Amniotic epithelial cell (primary cell): Measurements from ENCODE around the gene RNF214.
A peak's percentile ranks its signal among the peaks of the same experiment; 100 is the strongest.

Experiments
- DNase-seq: peaks from one replicate; pipeline ENCODE4 v3.0.0-alpha.2; 2010; ENCODE audit warnings: low read depth

Gene RNF214

GRCh38 chr11:117282956-117283355 is 50.5 kb downstream of the RNF214 start:
- DNase-seq: no peak

- no peak for DNase-seq
Observed at GRCh38 chr11:117284053-117284452, 51.6 kb downstream of the RNF214 start.

GRCh38 chr11:117286588-117286987 is 54.1 kb downstream of the RNF214 start:
- DNase-seq: no peak

- no peak for DNase-seq
Observed at GRCh38 chr11:117287668-117288067, 55.2 kb downstream of the RNF214 start.

GRCh38 chr11:117289795-117290194 is 57.3 kb downstream of the RNF214 start:
- DNase-seq: no peak

- no peak for DNase-seq
Observed at GRCh38 chr11:117290809-117291396, 58.4 kb downstream of the RNF214 start, which contains the start of gene BACE1-AS. Gene BACE1-AS (plus strand): TSS chr11:117291346.

- no peak for DNase-seq
Observed at GRCh38 chr11:117292616-117293015, 60.1 kb downstream of the RNF214 start.

GRCh38 chr11:117295438-117296137 is 63.1 kb downstream of the RNF214 start:
- no peak for DNase-seq

- DNase-seq: no peak
Observed at GRCh38 chr11:117296881-117297280, 64.4 kb downstream of the RNF214 start.

- DNase-seq: peak; percentile 55
Observed at GRCh38 chr11:117298195-117298594, 65.7 kb downstream of the RNF214 start.

GRCh38 chr11:117299351-117300282 is 67.1 kb downstream of the RNF214 start:
- DNase-seq: no peak

- DNase-seq: peak; percentile 60
Observed at GRCh38 chr11:117300283-117300663, 67.8 kb downstream of the RNF214 start.

- peak; percentile 50 for DNase-seq
Observed at GRCh38 chr11:117300773-117301172, 68.3 kb downstream of the RNF214 start.

- DNase-seq: no peak
Observed at GRCh38 chr11:117302228-117302627, 69.8 kb downstream of the RNF214 start.

- DNase-seq: no peak
Observed at GRCh38 chr11:117303101-117303500, 70.6 kb downstream of the RNF214 start.

- DNase-seq: peak; percentile 49
Observed at GRCh38 chr11:117303646-117304315, 71.3 kb downstream of the RNF214 start.

- DNase-seq: no peak
Observed at GRCh38 chr11:117305145-117305544, 72.7 kb downstream of the RNF214 start.

- DNase-seq: no peak
Observed at GRCh38 chr11:117309310-117309709, 76.8 kb downstream of the RNF214 start.

GRCh38 chr11:117313091-117313490 is 80.6 kb downstream of the RNF214 start:
- no peak for DNase-seq

- DNase-seq: no peak
Observed at GRCh38 chr11:117313828-117314768, 81.6 kb downstream of the RNF214 start.

- no peak for DNase-seq
Observed at GRCh38 chr11:117314840-117315239, 82.4 kb downstream of the RNF214 start.
